HG03280 (cell line): Measurements from ENCODE around the gene NPY4R2.
"Not testable (repeated sequence)": the region's sequence is repeated elsewhere in the genome, so short reads cannot be mapped to it uniquely, and the experiment has no call there.

Experiments used
- ATAC-seq: cut with Tn5 transposase; IDR thresholded peaks from one replicate; pipeline ENCODE4 v1.9.1; 2021; ENCODE audit warnings: mild to moderate bottlenecking, moderate library complexity; ENCODE audit not compliant: unreplicated experiment

The NPY4R2 gene, protein sequence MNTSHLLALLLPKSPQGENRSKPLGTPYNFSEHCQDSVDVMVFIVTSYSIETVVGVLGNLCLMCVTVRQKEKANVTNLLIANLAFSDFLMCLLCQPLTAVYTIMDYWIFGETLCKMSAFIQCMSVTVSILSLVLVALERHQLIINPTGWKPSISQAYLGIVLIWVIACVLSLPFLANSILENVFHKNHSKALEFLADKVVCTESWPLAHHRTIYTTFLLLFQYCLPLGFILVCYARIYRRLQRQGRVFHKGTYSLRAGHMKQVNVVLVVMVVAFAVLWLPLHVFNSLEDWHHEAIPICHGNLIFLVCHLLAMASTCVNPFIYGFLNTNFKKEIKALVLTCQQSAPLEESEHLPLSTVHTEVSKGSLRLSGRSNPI

DNA sequence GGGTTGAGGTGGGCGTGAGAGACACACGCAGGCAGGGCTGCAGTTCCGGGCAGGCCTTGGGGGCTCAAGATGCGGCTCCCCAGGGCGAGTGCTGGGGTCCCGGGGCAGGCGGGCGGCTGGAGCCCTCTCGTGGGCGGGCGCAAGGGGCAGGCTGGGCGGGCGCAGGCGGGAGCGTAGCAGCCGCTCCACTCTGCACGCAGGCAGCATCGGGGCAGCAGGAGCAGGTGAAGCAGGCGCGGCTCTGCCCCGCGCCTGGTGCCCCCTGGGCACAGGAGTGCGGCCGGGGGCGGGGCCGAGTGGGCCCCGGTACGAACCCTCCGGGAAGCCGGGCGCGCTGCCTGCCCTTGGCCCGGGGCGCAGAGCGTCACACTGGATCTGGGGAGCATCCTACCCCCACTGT lies at the start of gene NPY4R2:
NPY4R2 (plus strand) TSS at position 188 of the 400 bp plus-strand sequence. CDS start 3,326 bp downstream, outside the sequence.
- ATAC-seq = not testable (repeated sequence)

DNA sequence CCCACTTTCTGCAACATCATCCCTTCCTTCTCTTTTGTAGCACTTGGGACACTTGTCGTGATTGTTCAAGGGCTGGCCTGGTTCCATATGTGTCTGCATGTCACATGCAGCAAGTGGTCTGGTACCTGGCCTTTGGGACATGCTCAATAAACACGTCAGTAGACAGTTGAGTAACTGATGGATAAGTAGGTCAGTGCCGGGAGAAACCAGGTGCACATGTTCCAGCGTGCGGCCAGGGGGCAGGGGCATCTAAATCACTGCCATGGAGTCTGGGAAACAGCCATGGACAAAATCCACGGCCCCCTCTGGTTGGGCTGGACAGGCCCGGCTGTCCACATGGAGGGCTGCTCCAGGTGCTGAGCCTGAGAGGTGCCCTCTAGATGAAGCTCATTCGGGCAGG lies 47.6 kb upstream of the NPY4R2 start:
- not testable (repeated sequence) for ATAC-seq

DNA sequence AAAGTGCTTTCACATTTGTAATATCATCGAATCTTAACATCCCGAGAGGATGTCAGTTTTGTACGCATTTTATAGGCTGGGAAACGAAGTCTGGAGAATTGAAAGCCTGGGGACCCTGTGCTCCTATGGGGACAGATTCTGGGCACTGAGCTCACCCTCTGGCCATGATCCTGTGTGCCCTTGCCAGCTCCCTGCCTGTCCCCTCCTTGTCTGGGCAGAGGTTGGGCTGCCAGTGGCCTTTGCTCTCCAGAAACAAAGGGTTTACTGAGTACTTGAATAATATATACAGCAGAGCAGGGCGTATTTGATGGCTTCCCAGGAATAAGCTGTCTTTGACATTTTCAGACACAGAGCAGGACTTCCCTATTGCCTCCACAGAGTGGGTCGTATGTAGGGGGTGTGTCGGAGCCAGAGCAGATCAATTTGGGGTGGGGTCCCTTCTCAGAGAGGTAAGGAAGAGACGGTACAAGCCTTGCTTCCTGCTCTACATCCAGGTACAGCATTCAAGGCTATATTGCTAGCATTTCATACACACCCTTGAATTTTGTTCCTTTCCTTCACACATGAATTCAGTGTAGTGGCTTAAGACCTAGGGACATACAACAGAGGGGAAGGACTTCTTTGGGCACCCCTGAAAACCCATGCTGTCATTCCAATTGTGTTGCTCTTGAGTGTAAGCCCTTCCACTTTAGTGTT lies 46.8 kb upstream of the NPY4R2 start:
- ATAC-seq = not testable (repeated sequence)

DNA sequence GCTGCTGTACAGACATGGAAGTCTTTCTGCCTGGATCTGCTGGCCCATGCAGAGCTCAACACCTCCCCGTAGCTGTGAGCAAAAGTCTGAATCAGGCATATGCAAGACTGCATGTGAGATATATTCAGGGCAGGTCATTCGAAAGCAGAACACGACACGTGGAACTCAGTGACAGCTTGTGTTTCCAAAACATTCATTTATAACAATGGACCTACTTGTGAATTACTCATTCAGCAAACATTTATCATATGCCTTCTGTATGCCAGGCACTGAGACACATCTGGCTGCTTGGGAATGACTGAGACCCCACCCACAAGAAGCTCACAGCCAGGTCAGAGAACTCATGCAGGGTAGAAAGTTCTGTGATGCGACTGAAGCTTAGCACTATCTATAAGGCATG lies 46.2 kb upstream of the NPY4R2 start:
- ATAC-seq = not testable (repeated sequence)

DNA sequence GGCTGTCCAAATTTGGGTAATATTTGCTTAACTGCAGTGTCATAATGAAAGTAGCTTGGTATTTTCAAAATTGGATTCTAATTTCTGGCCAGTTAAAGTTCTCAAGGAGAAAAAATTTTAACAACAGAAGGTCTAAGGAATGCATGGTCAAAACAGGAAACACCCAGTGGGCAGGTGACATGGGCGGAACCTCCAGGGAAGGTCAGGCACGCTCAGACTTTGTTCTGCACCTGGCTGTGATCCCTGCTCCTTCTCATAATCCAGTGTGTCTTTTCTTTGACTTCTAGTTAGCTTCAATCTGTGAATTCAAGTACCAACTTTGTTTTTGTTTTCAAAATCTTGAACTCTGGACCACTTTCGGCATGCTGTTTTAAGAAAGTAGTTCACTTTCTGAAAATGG lies 34.2 kb upstream of the NPY4R2 start:
- ATAC-seq = not testable (repeated sequence)

DNA sequence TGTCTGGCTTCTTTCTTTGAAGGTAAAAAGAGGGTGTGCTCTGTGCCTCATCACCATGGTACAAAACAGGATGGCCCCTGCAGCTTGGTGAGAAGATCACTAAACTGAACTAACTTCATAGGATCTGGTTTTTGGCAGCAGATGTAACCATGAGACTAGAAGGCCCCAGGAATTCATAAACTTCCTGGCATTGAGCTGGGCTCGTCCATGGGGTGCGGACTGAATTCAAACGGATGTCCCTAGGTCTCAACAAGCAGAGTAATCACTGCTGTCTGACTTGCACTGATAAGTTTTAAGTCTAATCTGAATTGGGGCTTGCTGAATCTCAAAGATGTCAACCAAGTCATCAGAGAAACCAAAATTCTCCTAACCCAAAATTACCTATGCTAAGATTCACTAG lies 33.5 kb upstream of the NPY4R2 start:
- not testable (repeated sequence) for ATAC-seq

DNA sequence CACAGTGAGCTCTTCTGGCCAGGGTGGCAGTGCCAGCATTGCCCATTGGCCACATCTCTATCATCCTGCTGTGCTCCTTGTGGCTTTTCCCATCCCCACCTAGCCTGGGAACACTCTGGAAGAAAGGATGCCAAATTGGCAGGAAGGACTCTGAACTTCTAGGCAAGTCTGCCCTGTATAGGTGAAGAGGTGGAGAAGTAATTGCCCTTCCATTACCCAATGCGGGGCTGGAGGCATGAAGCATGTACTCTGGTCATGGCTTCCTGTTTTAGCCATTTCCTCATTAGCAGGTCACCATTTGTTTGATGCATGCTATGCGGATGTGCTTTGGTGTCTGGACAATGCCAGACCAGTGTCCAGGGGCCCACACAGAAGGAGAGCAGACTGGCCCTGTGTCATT lies 32.1 kb upstream of the NPY4R2 start:
- ATAC-seq = not testable (repeated sequence)

DNA sequence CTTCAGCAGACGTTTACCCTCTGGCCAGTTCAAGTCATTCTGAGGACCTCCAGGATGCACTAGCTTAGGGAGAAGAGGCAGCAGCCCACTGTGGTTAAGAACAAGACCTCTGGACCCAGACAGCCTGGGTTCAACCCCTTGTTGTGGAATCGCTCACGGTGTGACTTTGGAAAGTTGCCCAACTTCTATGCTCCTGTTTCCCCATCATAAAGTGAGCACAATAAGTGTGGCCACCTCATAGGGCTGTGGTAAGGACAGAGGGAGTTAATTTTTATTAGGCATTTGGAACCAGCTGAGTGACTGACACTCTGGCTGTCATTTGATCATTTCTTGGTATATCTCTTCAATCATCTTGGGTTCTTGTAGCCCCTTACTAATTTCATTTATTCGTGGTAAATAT lies 31.6 kb upstream of the NPY4R2 start:
- ATAC-seq = not testable (repeated sequence)

DNA sequence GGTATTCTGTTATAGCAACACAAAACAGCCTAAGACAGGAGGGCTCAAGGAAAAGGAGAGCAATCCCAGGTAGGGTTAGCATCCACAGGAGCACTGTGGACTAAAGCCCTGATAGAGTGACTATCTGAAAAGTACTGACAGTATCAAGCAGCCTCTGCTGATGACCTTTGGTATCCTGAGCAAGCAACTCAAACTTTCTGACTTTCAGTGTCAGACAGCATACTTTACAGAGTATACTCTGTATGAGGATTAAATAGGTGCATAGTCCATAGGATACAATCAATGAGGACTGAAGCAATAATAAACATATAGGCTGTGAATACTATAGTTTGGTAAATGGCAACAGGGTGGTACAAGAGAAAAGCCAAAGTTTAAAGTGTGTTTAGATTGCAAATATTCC lies 27.7 kb upstream of the NPY4R2 start:
- not testable (repeated sequence) for ATAC-seq

DNA sequence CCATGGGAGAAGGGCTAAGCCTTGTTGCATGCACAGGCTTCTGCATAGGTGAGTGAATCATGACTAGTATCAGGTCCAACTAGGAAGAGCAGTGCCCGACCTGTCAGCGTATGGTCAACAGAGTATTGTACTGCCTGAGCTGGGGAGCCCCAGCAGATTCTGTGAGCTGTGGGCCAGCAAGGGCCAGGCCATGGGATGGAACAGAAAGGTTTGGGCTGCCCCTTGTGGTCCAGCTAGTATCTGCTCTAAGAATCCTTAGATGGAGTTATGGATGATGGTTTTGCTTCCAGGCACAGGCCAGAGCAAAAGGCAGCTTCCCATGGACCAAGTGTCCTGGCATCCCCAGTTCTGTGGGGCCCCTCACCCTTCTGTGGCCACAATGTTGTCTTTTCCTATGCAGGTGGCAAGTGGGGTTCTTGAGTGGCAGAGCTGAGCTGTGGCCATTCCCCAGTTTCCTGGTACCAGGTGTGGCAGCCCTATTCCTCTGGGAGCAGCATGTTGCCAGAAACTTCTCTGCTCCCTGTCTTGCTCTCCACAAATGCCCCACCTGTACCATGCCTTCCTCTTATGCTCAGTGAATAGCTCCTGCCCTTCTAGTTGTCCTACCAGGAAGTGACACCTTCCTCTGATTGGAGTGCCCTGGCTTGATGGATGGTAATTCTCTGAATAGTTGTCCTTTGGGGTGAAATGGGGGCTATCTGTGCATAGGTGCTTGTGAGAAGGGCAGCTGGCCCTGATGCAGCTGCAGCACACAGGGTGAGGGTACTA lies 25.8 kb upstream of the NPY4R2 start:
- not testable (repeated sequence) for ATAC-seq

DNA sequence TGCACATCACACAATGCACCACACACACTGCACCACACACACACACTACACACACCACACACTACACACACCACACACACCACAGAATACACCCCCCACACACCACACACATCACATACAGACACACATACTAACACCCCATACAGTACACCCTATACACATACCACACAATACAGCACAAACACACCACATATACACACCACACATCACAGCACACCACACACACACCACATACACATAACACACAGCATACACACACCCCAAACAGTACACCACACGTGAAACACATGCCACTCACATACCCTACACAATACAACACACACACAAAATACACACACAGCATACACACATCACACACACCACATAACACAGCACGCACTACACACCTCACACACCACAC lies 23.9 kb upstream of the NPY4R2 start:
- ATAC-seq = not testable (repeated sequence)

DNA sequence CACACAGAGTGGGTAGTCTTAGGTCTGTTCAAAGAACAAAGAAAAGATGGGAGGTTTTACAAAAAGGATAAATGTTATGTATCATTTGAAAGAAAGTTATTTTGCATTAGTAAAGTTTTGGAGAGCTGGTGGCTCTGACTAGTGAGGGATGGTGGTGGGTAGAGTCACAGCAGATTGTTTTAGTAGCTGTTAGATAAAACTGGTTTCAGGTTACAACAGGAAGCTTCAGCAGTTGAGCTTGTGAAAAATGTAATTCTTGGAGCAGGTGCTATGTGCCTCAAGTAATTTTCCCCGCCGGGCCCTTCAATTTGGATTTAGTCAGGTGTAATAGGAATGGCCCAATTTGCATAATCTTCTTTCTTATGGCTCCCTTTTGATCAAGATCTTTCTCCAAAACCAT lies 20.6 kb upstream of the NPY4R2 start:
- ATAC-seq = not testable (repeated sequence)

DNA sequence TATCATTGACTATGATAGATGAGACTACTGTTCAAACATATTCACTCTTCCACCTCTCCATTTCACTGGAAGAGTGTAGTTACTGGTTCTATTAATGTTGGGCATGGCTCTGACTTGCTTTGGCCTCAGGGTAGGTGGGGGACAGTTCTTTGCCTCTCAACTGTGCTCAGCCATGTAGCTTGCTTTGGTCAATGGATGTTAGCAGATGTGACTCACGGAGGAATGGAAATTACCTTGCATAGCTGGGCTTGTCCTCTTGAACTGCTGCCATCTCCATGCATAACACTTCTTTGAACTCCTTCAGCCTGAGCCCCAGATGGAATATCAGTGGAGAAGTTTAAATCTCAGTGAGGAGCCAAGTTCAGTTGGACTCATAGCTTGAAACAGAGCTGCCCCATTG lies 9.1 kb upstream of the NPY4R2 start:
- not testable (repeated sequence) for ATAC-seq

DNA sequence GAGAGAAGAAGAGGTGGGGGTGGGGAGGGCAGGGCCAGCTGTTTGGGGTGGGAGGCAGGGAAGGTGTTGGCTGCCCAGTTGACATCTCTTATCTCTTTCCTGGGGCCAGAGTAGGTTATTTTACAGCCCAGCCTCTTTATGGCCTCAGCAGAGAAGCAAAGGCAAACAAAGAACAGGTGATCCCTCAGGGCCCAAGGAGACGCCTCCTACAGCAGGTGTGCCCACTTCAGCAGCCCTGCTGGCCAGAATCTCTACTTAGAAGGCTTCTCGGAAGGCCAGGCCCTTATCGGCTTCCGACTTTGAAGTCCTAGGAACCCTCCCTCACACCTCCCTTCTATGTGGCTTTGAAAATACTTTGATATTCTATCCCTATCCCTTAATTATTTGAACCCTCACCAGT lies 8.0 kb upstream of the NPY4R2 start:
- ATAC-seq = not testable (repeated sequence)

DNA sequence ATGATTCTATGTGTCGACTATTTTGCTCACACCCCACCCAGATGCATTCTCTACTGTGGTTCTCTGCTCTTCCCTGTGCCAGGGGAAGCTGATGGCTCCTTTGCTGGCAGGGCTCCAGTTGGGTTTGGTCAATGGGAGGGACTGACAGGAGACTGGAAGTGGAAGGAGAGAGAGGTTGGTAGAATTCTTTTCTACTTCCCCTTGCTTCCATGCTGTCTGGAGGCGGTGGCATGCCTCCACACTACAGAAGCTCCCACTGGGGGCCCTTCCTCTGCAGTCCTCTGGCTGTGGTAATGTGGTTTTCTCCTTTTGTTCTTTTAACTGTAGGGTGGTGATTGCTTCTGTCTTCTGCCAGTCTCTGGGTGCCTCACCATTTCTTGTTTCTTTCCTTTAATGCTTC lies 4.4 kb upstream of the NPY4R2 start:
- ATAC-seq = not testable (repeated sequence)

DNA sequence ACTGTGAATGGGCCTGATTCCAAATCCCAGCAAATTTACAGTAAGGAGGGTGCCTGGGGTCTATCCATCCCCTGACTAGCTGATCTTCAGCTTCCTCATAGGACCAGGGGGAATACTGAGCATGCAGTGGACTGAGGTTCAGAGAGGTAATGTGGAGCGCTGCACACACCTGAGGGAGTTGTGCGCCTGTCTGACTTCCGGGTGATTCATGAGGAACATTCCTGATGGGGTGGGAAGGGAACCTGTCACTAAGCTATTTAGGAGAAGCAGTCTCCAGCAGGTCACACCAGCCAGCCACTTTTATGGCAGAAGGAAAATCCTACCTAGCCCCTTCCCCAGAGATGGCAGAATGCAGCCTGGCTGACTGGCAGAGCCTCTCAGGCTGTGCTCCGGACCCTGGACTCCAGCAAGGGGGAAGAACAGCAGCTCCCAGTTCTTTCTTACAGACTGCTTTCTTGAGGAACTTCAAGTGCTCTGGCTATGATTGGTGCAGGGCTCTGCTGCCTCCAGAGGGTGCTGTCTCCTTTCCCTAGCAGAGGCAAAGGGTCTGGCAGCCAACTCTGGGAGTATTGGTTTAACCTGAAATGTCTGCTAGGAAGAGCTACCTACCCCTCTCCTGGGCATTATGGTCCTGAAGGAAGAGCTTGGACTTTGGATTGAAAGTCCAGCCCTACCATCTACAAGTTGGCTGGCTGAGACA lies 2.5 kb upstream of the NPY4R2 start:
- not testable (repeated sequence) for ATAC-seq

DNA sequence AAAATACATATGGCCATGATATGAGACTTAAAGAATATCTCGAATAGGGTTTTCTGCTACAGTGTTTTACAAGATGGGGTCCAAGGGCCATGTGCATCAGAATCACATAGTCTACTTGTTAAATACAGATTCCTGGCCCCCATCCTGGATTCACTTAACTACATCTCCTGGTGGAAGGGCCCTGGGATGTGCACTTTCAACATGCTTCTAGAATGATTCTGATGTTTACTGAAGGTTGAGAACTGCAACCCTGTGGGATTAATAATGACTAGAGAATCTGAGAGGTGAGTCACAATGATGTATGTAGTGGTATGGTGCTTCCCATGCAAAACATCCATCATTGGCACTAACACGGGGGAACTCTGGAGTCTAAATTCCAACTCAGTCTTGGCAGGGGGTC lies 2.1 kb downstream of the NPY4R2 start:
- ATAC-seq = not testable (repeated sequence)

DNA sequence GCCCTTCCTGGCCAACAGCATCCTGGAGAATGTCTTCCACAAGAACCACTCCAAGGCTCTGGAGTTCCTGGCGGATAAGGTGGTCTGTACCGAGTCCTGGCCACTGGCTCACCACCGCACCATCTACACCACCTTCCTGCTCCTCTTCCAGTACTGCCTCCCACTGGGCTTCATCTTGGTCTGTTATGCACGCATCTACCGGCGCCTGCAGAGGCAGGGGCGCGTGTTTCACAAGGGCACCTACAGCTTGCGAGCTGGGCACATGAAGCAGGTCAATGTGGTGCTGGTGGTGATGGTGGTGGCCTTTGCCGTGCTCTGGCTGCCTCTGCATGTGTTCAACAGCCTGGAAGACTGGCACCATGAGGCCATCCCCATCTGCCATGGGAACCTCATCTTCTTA lies 4.0 kb downstream of the NPY4R2 start:
- not testable (repeated sequence) for ATAC-seq

DNA sequence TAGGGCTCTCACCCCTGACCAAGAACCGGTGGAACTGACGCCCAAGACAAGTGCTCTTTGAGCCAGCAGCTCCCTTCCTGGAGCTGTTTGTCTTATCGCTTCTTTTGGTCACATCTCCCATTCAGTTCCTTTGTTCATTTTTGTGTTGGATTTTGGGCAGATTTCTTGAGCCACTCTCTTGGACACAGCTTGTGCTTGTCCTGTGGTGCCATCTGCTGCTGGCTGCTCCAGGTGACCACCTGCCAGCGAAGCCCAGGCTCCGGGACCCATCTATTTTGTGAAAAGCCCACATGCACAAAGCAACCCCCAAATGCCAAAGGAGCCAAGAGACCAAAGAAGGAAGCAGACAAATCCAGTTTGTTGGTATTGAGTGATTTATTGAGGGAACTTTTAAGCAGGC lies 6.2 kb downstream of the NPY4R2 start:
- not testable (repeated sequence) for ATAC-seq

DNA sequence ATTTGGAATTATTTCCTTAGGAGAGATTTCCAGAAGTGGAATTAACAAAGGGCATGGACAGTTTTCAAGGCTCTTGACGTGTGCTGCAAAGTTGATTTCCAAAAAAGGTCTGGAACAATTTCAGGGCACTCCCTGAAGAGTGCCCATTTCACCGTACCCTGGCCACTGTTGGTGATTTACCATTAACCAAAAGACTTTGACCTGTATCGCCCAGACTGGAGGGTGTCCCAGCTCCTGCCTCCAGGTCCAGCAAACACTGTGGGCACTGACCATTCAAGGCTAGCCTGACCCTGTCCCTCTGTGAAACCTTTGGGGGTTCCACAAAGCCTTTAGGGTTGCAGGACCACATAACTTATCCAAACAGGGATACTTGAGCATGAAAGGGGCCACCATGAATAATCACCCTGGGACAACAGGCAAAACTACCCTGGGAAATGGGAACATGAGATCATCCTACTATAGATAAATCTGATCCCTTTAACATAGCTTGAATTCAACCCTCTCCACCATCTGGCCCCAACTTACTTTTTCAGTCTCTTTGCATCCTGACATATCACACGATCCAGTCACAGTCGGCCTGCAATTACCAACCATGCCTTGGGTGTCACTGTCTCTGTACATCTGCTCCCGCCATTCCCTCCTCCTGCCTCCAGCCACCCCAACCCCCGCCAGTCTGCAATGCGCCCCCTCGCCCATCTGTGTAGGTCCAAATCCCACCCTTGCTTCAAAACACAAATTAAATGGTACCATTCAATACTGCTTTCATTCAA lies 8.9 kb downstream of the NPY4R2 start:
- not testable (repeated sequence) for ATAC-seq
